IPS-18c (cell line): Measurements from ENCODE around the gene ZNF274.
"Not testable (repeated sequence)": the region's sequence is repeated elsewhere in the genome, so short reads cannot be mapped to it uniquely, and the experiment has no call there.

Experiments used
- H3K4me3 ChIP-seq: 2 replicates; pipeline ENCODE4 v1.7.0; 2013; ENCODE audit warnings: low read depth, mild to moderate bottlenecking, low read length, moderate library complexity; ENCODE audit not compliant: insufficient read depth
- H3K9me3 ChIP-seq: one replicate; pipeline ENCODE4 v1.6.1; 2013; ENCODE audit warnings: mild to moderate bottlenecking, low read length, moderate library complexity; ENCODE audit not compliant: control insufficient read depth, insufficient read depth

The ZNF274 gene

GRCh38 chr19:58182989-58183816 lies at the start of gene ZNF274:
Gene ZNF274, plus strand, starts transcription at chr19:58183061. Its CDS starts 905 bp downstream, at chr19:58183966.
- Histone ChIP-seq H3K9me3 (peaks cover 11% of the 10 kb centered on the region), H3K4me3 (peak within 1 kb of the TSS; percentile 97)

- peaks cover 49% of the 10 kb centered on the region for H3K9me3 ChIP-seq
- H3K4me3 ChIP-seq, result no peak overlapping the region
Observed at GRCh38 chr19:58134244-58134643, 48.6 kb upstream of the ZNF274 start.

- peaks cover 25% of the 10 kb centered on the region for H3K9me3 ChIP-seq
- no peak overlapping the region for H3K4me3 ChIP-seq
Observed at GRCh38 chr19:58145849-58146248, 37.0 kb upstream of the ZNF274 start.

- H3K4me3 ChIP-seq, result not testable (repeated sequence)
- peaks cover 21% of the 10 kb centered on the region for H3K9me3 ChIP-seq
Observed at GRCh38 chr19:58147475-58147874, 35.4 kb upstream of the ZNF274 start.

- peaks cover 19% of the 10 kb centered on the region for H3K9me3 ChIP-seq
- peak within 1 kb of the TSS; percentile 97 for H3K4me3 ChIP-seq
Observed at GRCh38 chr19:58150328-58150921, 32.4 kb upstream of the ZNF274 start, which contains the start of gene ZNF329. Gene ZNF329, minus strand, starts transcription at chr19:58150789. Its CDS starts 21,286 bp downstream, at chr19:58129503.

GRCh38 chr19:58153386-58153785 lies 29.5 kb upstream of the ZNF274 start:
- H3K9me3 ChIP-seq, result peaks cover 17% of the 10 kb centered on the region
- no peak overlapping the region for H3K4me3 ChIP-seq

- Histone ChIP-seq H3K9me3 (peaks cover 16% of the 10 kb centered on the region), H3K4me3 (peak overlapping the region; percentile 92)
Observed at GRCh38 chr19:58154287-58154678, 28.6 kb upstream of the ZNF274 start.

GRCh38 chr19:58154679-58155648 lies 27.9 kb upstream of the ZNF274 start:
- Histone ChIP-seq H3K4me3 (peak overlapping the region; percentile 92), H3K9me3 (peaks cover 17% of the 10 kb centered on the region)

- H3K9me3 ChIP-seq, result peaks cover 20% of the 10 kb centered on the region
- no peak overlapping the region for H3K4me3 ChIP-seq
Observed at GRCh38 chr19:58157045-58157728, 25.7 kb upstream of the ZNF274 start.

- H3K9me3 ChIP-seq, result peaks cover 19% of the 10 kb centered on the region
- H3K4me3 ChIP-seq, result no peak overlapping the region
Observed at GRCh38 chr19:58166268-58166667, 16.6 kb upstream of the ZNF274 start.

- Histone ChIP-seq H3K9me3 (peaks cover 17% of the 10 kb centered on the region), H3K4me3 (no peak overlapping the region)
Observed at GRCh38 chr19:58166708-58167280, 16.1 kb upstream of the ZNF274 start.

GRCh38 chr19:58170860-58171259 lies 12.0 kb upstream of the ZNF274 start:
- Histone ChIP-seq H3K4me3 (no peak overlapping the region), H3K9me3 (peaks cover 9% of the 10 kb centered on the region)

GRCh38 chr19:58181902-58182576 lies 822 bp upstream of the ZNF274 start:
- peaks cover 13% of the 10 kb centered on the region for H3K9me3 ChIP-seq

GRCh38 chr19:58182577-58182988 lies 278 bp upstream of the ZNF274 start:
- Histone ChIP-seq H3K4me3 (peak overlapping the region; percentile 97; the same call in 1 of the 2 replicates), H3K9me3 (peaks cover 13% of the 10 kb centered on the region)

More at GRCh38 chr19:58181902-58182576, 822 bp upstream of the ZNF274 start:
- H3K4me3 ChIP-seq, result peak overlapping the region; percentile 34; the same call in 1 of the 2 replicates

GRCh38 chr19:58183817-58184215 lies 955 bp downstream of the ZNF274 start:
- H3K4me3 ChIP-seq, result peak overlapping the region; percentile 97
- H3K9me3 ChIP-seq, result peaks cover 11% of the 10 kb centered on the region
